Measurements from ENCODE around the gene ARHGAP22.

- no peak for TF ChIP-seq POLR2A (IDR thresholded peaks at IDR 0.05)
- TF ChIP-seq CTCF (IDR thresholded peaks at IDR 0.05), result no peak
- TF ChIP-seq POLR2AphosphoS5 (IDR thresholded peaks at IDR 0.05), result no peak
These were observed 24.6 kb downstream of the ARHGAP22 start for GRCh38 chr10:48580236-48580635.
